ENCODE data around the gene GATAD1.

DNA sequence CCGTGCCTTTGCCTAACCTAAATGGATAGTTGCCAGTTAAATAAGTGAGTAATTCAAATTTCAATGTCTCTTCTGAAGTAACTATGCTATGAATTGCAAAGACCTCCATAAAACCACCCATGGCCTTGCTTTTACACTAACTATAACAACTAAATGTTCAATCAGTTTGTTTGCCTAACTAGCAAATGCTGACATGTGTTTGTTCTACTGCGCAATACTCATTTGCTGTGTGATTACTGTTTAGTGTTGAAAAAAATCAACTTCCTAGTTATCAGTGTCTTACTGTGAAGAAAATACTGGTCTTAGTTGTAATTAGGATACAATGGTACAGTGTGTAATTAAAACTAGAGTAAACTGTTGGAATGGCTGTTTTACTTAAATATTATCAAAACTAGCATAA is 47.3 kb upstream of the GATAD1 start:
- no peak for TF ChIP-seq POLR2A (IDR thresholded peaks at IDR 0.05)
- TF ChIP-seq, protein P1, sequence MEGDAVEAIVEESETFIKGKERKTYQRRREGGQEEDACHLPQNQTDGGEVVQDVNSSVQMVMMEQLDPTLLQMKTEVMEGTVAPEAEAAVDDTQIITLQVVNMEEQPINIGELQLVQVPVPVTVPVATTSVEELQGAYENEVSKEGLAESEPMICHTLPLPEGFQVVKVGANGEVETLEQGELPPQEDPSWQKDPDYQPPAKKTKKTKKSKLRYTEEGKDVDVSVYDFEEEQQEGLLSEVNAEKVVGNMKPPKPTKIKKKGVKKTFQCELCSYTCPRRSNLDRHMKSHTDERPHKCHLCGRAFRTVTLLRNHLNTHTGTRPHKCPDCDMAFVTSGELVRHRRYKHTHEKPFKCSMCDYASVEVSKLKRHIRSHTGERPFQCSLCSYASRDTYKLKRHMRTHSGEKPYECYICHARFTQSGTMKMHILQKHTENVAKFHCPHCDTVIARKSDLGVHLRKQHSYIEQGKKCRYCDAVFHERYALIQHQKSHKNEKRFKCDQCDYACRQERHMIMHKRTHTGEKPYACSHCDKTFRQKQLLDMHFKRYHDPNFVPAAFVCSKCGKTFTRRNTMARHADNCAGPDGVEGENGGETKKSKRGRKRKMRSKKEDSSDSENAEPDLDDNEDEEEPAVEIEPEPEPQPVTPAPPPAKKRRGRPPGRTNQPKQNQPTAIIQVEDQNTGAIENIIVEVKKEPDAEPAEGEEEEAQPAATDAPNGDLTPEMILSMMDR (IDR thresholded peaks at IDR 0.05): no peak
